ENCODE measurements around the gene SNED1. TPM values are rescaled to one million over a fixed set of nuclear protein-coding genes. Genes with fewer than 3 reads are reported as not detected.

Gene SNED1
- polyA plus RNA-seq, 1 donor (not counting 4 experiments of a cell fraction or from before 2014, with no cell fraction given) = 0.12 TPM

- Histone ChIP-seq H3K36me3 (ENCODE audit: control insufficient read depth in 2 of 2, extremely low read depth in 1 of 2, insufficient read depth in 2 of 2, low read length in 2 of 2) (peaks cover 0 to 4% of the 10 kb centered on the region in 2 experiments), H2AFZ (ENCODE audit: control insufficient read depth, low read length) (no peak overlapping the region), H3K27me3 (ENCODE audit: control insufficient read depth, extremely low read depth, insufficient read depth, low read length) (no peaks in the 10 kb centered on the region), H3K9ac (ENCODE audit: control insufficient read depth, extremely low read depth, insufficient read depth, low read length) (no peak overlapping the region), H3K9me3 (ENCODE audit: control insufficient read depth, low read depth, low read length) (no peaks in the 10 kb centered on the region), H4K20me1 (ENCODE audit: control insufficient read depth, extremely low read depth, insufficient read depth, low read length) (no peaks in the 10 kb centered on the region), H3K4me1 (ENCODE audit: control insufficient read depth, extremely low read depth, insufficient read depth, low read length) (no peaks in the 10 kb centered on the region), H3K4me2 (ENCODE audit: control insufficient read depth, extremely low read depth, insufficient read depth, low read depth, low read length) (no peak overlapping the region), H3K27ac (ENCODE audit: control insufficient read depth, insufficient read depth, low read length) (no peak overlapping the region), H3K79me2 (ENCODE audit: control insufficient read depth, insufficient read depth, low read length) (no peaks in the 10 kb centered on the region), H3K9me1 (ENCODE audit: control insufficient read depth, extremely low read depth, insufficient read depth, low read length) (no peaks in the 10 kb centered on the region), H3K4me3 (ENCODE audit: control insufficient read depth in 2 of 3, extremely low read depth in 1 of 3, insufficient read depth in 2 of 3, low read depth in 1 of 3, low read length in 3 of 3) (no peak overlapping the region)
- dilution Hi-C loops (cut with MboI; ENCODE audit: extremely low pct_ligation_motif_present, low sequenced_read_pairs) = no loop called here
- FAIRE-seq (no peak), DNase-seq (ENCODE audit: low read depth, low spot score) (no peak)
- TF ChIP-seq EZH2 (IDR thresholded peaks at IDR 0.05; ENCODE audit: low read length) = no peak
- TF ChIP-seq CTCF (optimal IDR thresholded peaks at IDR 0.05 in 1 of 3, IDR thresholded peaks at IDR 0.05 in 1 of 3, conservative IDR thresholded peaks at IDR 0.05 in 1 of 3; ENCODE audit: extremely low read depth in 1 of 3, insufficient read depth in 2 of 3, low read length in 3 of 3) = no peak
Observed at GRCh38 chr2:241141214-241141770, 142.9 kb downstream of the SNED1 start.

DNA sequence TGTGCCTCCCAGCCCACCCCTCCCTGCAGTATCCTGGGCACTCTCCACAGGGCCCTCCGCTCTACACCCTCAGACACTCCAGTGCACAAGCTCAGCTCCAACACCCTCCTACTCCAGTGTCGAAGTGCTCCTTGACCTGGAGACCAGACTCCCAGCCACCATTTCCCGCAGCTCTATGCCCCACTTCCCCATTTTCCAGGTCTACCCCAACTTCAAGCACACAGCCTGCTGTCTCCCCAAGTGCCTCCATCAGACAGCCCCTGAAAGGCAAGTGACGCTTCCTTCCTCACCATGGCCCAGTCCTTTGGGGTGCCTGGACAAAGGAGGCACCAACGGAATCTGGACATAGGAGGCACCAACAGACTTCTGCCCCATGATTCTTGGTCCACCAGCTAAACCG is 143.6 kb downstream of the SNED1 start:
- H3K4me2 ChIP-seq (ENCODE audit: control insufficient read depth, extremely low read depth, insufficient read depth, low read depth, low read length) = no peak overlapping the region
- no peaks in the 10 kb centered on the region for H3K9me1 ChIP-seq (ENCODE audit: control insufficient read depth, extremely low read depth, insufficient read depth, low read length)
- H4K20me1 ChIP-seq (ENCODE audit: control insufficient read depth, extremely low read depth, insufficient read depth, low read length) = no peaks in the 10 kb centered on the region
- no peaks in the 10 kb centered on the region for H3K27me3 ChIP-seq (ENCODE audit: control insufficient read depth, extremely low read depth, insufficient read depth, low read length)
- no peak overlapping the region for H3K9ac ChIP-seq (ENCODE audit: control insufficient read depth, extremely low read depth, insufficient read depth, low read length)
- no peak for TF ChIP-seq CTCF (optimal IDR thresholded peaks at IDR 0.05 in 1 of 3, IDR thresholded peaks at IDR 0.05 in 1 of 3, conservative IDR thresholded peaks at IDR 0.05 in 1 of 3; ENCODE audit: extremely low read depth in 1 of 3, insufficient read depth in 2 of 3, low read length in 3 of 3)
- H3K4me1 ChIP-seq (ENCODE audit: control insufficient read depth, extremely low read depth, insufficient read depth, low read length) = no peaks in the 10 kb centered on the region
- H3K9me3 ChIP-seq (ENCODE audit: control insufficient read depth, low read depth, low read length) = no peaks in the 10 kb centered on the region
- dilution Hi-C loops (cut with MboI; ENCODE audit: extremely low pct_ligation_motif_present, low sequenced_read_pairs) = no loop called here
- H3K79me2 ChIP-seq (ENCODE audit: control insufficient read depth, insufficient read depth, low read length) = no peaks in the 10 kb centered on the region
- no peak overlapping the region for H2AFZ ChIP-seq (ENCODE audit: control insufficient read depth, low read length)
- DNase-seq (ENCODE audit: low read depth, low spot score) (no peak), FAIRE-seq (no peak)
- no peak overlapping the region for H3K27ac ChIP-seq (ENCODE audit: control insufficient read depth, insufficient read depth, low read length)
- no peak overlapping the region for H3K4me3 ChIP-seq (ENCODE audit: control insufficient read depth in 2 of 3, extremely low read depth in 1 of 3, insufficient read depth in 2 of 3, low read depth in 1 of 3, low read length in 3 of 3)
- H3K36me3 ChIP-seq (ENCODE audit: control insufficient read depth in 2 of 2, extremely low read depth in 1 of 2, insufficient read depth in 2 of 2, low read length in 2 of 2) = peaks cover 0 to 4% of the 10 kb centered on the region in 2 experiments
